K562 (cell line): ENCODE results near the gene ALG6. TPM values are rescaled to one million over a fixed set of nuclear protein-coding genes. Genes with fewer than 3 reads are reported as not detected.

Experiments
- ATAC-seq: fragments of 200-7000 bp; cut with Tn5 transposase; 3 replicates; pipeline ENCODE4 v1.9.1; 2020; ENCODE audit warnings: moderate library complexity
- BruUV-seq: library from RNA; stranded (reverse); fragments of 400-500 nt; replicated peaks from 2 replicates; lab custom pipeline; 2021; lab: Mats Ljungman, UMichigan
- CTCF ChIA-PET: fragments of 300-600 bp; formaldehyde crosslinking; extraction: SDS; loops from one replicate; lab custom pipeline; 2021; ENCODE audit warnings: low intra/inter-chr PET ratio; lab: Yijun Ruan, JAX
- POLR2A ChIA-PET: fragments of 300-600, 350-650 bp; sonication (Branson Sonifier 250); formaldehyde crosslinking; extraction: SDS; loops from one replicate; lab custom pipeline; 2021; ENCODE audit warnings: antibody characterized with exemption, inconsistent platforms; lab: Yijun Ruan, JAX
- DNase-seq, 4 experiments: peaks; one replicate each; pipeline versions ENCODE4 v3.0.0 to v3.0.0-alpha.2; 2011 to 2018; ENCODE audit warnings: low spot score in 3 of 4, mixed read lengths in 3 of 4; ENCODE audit errors: extremely low read depth in 1 of 4
- FAIRE-seq: peaks from 2 replicates; lab custom pipeline; 2011; peaks lifted over from hg19 to GRCh38; lab: Jason Lieb, UNC
- H2AFZ ChIP-seq: 2 replicates; pipeline ENCODE4 v1.6.0; 2011; ENCODE audit warnings: low read depth, low read length, control low read depth, inconsistent platforms
- H3K27ac ChIP-seq: fragments of 200-600 bp; 3 replicates; pipeline ENCODE4 v1.8.0; 2011; ENCODE audit warnings: low read depth, mild to moderate bottlenecking, control low read depth, inconsistent platforms, low read length, moderate library complexity, mixed read lengths; ENCODE audit errors: extremely low read depth
- H3K27me3 ChIP-seq, 2 experiments: fragments of 300-600 bp in 1 of 2; 2 replicates in 1 of 2; 3 replicates in 1 of 2; pipeline versions ENCODE4 v1.6.0 to v1.8.0; 2011; ENCODE audit warnings: inconsistent platforms in 2 of 2, low read length in 2 of 2, mild to moderate bottlenecking in 1 of 2, mixed read lengths in 1 of 2, moderate library complexity in 1 of 2; ENCODE audit not compliant: control insufficient read depth in 2 of 2, insufficient read depth in 2 of 2
- H3K36me3 ChIP-seq: fragments of 300-600 bp; 3 replicates; pipeline ENCODE4 v1.8.0; 2011; ENCODE audit warnings: mild to moderate bottlenecking, low read length, inconsistent platforms; ENCODE audit not compliant: control insufficient read depth, insufficient read depth
- H3K4me1 ChIP-seq, 2 experiments: fragments of 200-600 bp in 1 of 2; replicated peaks in 1 of 2; 2 replicates in 1 of 2; 3 replicates in 1 of 2; pipeline versions ENCODE4 v1.5.1 to v1.8.0; 2011; ENCODE audit warnings: inconsistent platforms in 2 of 2, low read length in 2 of 2, mild to moderate bottlenecking in 1 of 2, mixed read lengths in 1 of 2, moderate library complexity in 1 of 2; ENCODE audit not compliant: control insufficient read depth in 2 of 2, insufficient read depth in 2 of 2
- H3K4me2 ChIP-seq: 2 replicates; pipeline ENCODE4 v1.6.1; 2011; ENCODE audit warnings: low read length, control low read depth, inconsistent platforms, mixed read lengths; ENCODE audit not compliant: insufficient read depth
- H3K4me3 ChIP-seq: fragments of 200-600 bp; sonication (generic), shearing (Covaris generic); 2 replicates; pipeline ENCODE4 v1.5.1; 2016; ENCODE audit warnings: control low read depth, inconsistent platforms
- H3K79me2 ChIP-seq: fragments of 200-600 bp; 3 replicates; pipeline ENCODE4 v1.8.0; 2011; ENCODE audit warnings: low read length, inconsistent platforms; ENCODE audit not compliant: control insufficient read depth, insufficient read depth
- H3K9ac ChIP-seq, 2 experiments: 2 replicates each; pipeline versions ENCODE4 v1.6.0 to v1.6.1; 2011; ENCODE audit warnings: low read depth in 2 of 2, low read length in 2 of 2, control low read depth in 1 of 2, inconsistent platforms in 1 of 2, mild to moderate bottlenecking in 1 of 2, mixed read lengths in 1 of 2; ENCODE audit not compliant: insufficient read depth in 1 of 2
- H3K9me1 ChIP-seq: one replicate; pipeline ENCODE4 v1.6.0; 2011; ENCODE audit warnings: inconsistent platforms, mild to moderate bottlenecking, low read length, moderate library complexity; ENCODE audit not compliant: control insufficient read depth, insufficient read depth
- H3K9me3 ChIP-seq: replicated peaks from 2 replicates; pipeline ENCODE4 v1.5.1; 2011; ENCODE audit warnings: low read depth, low read length, inconsistent platforms; ENCODE audit not compliant: control insufficient read depth, insufficient read depth
- H4K20me1 ChIP-seq: replicated peaks from 2 replicates; pipeline ENCODE4 v1.6.1; 2011; ENCODE audit warnings: low read length, inconsistent platforms, mixed read lengths; ENCODE audit not compliant: control insufficient read depth, insufficient read depth
- ARID2 ChIP-seq: fragments of 450-650 bp; IDR thresholded peaks from 2 replicates; pipeline ENCODE4 v1.6.1; 2017; ENCODE audit warnings: antibody characterized with exemption, mild to moderate bottlenecking
- CEBPB ChIP-seq: fragments of 450-650 bp; IDR thresholded peaks from 2 replicates; pipeline ENCODE4 v1.6.1; 2016; ENCODE audit warnings: missing genetic modification characterization, missing compliant biosample characterization
- CEBPG ChIP-seq, 3 experiments: fragments of 200-800 bp in 1 of 3; sonication (Bioruptor generic) in 1 of 3; sonication (generic) in 1 of 3; formaldehyde crosslinking in 1 of 3; IDR thresholded peaks in 2 of 3; conservative IDR thresholded peaks in 1 of 3; 2 replicates each; pipeline versions ENCODE4 v1.6.1 to v1.8.0; 2016 to 2022; ENCODE audit warnings: missing compliant biosample characterization in 2 of 3, missing genetic modification characterization in 2 of 3, mild to moderate bottlenecking in 1 of 3, missing genetic modification reagents in 1 of 3
- in situ Hi-C: fragments of 300-500 bp; cut with MboI; formaldehyde crosslinking; loops from 4 replicates; pipeline ENCODE4 v1.15.0; 2018; ENCODE audit warnings: inconsistent platforms, mixed read lengths
- intact Hi-C: fragments of 100-400 bp; cut with micrococcal nuclease; formaldehyde crosslinking; loops from 2 replicates; pipeline ENCODE4 v1.14.2; 2022
- polyA plus RNA-seq, 8 experiments: library from polyadenylated mRNA; depleted of rRNA in 4 of 8; stranded (reverse) in 5 of 8; unstranded in 3 of 8; fragments of >200 nt; fragmentation: Nextera tagmentation in 2 of 8; fragmentation: Illumina TruSeq in 1 of 8; extraction: Ambion mirVana in 2 of 8; extraction: Trizol in 1 of 8; gene quantifications; 2 replicates each; pipeline versions ENCODE4 v1.2.1 to v1.2.3, GENCODE V29; 2011 to 2014; ENCODE audit warnings: inconsistent platforms in 1 of 8, missing spikeins in 1 of 8
- total RNA-seq, 7 experiments: library from RNA; depleted of rRNA in 6 of 7; stranded (reverse); fragments of >200 nt in 6 of 7; fragmentation: Illumina TruSeq in 2 of 7; extraction: Trizol in 2 of 7; gene quantifications; 2 replicates each; pipeline versions ENCODE4 v1.2.1 to v1.2.3, GENCODE V29; 2011 to 2021; ENCODE audit warnings: low replicate concordance in 1 of 7
- TF ChIP-seq, protein P1 (sequence below): fragments of 450-650 bp; formaldehyde crosslinking; IDR thresholded peaks from 2 replicates; pipeline ENCODE4 v1.4.0; 2020; ENCODE audit warnings: mild to moderate bottlenecking
- TF ChIP-seq, protein P2 (sequence below): fragments of 450-650 bp; IDR thresholded peaks from 2 replicates; pipeline ENCODE4 v1.6.1; 2016; ENCODE audit warnings: mild to moderate bottlenecking
- TF ChIP-seq, protein P3 (sequence below): fragments of 450-650 bp; IDR thresholded peaks from 2 replicates; pipeline ENCODE4 v1.7.0; 2016; ENCODE audit warnings: borderline replicate concordance

ALG6 gene
- total and polyA plus RNA-seq, 9 of the 15 experiments (the other 6 are each of a cell fraction or from before 2014, with no cell fraction given) = 14.6 to 35.7 (median 23.3) TPM

DNA sequence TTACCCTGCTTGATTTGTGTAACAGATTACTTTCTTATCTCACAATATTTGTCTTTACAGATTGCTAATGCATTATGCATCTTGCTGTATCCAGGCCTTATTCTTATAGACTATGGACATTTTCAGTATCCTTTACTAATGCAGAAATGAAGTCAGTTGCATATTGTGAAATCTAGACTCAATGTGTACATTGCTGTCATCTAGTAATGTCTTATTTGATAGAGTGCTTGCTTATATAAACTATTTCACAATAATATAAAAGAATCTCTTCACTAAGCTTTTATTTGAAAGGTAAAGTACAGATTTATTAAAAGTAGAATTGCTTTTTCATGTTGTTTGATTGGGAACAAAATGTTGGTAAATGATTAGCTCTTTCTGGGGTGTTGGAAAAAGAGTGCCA, 39.6 kb downstream of the ALG6 start:
- peaks cover 2% of the 10 kb centered on the region; the same call in 2 of the 3 replicates for H3K36me3 ChIP-seq
- H3K9me3 ChIP-seq = no peaks in the 10 kb centered on the region
- no peak for DNase-seq
- no peaks in the 10 kb centered on the region for H3K9me1 ChIP-seq
- no peaks in the 10 kb centered on the region; a peak in 1 of 5 replicates for H3K4me1 ChIP-seq
- ChIA-PET CTCF (no interaction called here), POLR2A (no interaction called here)
- TF ChIP-seq CEBPG (CRISPR knock-in tag; IDR thresholded peaks at IDR 0.05) (no peak), CEBPG (tag; conservative IDR thresholded peaks at IDR 0.05 in 1 of 2, IDR thresholded peaks at IDR 0.05 in 1 of 2) (peak in 1 of 2 experiments; percentile 77; a peak in 2 of 4 replicates), ARID2 (no peak), CEBPB (peak; percentile 84)
- TF ChIP-seq, protein P1, sequence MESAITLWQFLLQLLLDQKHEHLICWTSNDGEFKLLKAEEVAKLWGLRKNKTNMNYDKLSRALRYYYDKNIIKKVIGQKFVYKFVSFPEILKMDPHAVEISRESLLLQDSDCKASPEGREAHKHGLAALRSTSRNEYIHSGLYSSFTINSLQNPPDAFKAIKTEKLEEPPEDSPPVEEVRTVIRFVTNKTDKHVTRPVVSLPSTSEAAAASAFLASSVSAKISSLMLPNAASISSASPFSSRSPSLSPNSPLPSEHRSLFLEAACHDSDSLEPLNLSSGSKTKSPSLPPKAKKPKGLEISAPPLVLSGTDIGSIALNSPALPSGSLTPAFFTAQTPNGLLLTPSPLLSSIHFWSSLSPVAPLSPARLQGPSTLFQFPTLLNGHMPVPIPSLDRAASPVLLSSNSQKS (CRISPR knock-in tag) = no peak
- TF ChIP-seq, protein P2, sequence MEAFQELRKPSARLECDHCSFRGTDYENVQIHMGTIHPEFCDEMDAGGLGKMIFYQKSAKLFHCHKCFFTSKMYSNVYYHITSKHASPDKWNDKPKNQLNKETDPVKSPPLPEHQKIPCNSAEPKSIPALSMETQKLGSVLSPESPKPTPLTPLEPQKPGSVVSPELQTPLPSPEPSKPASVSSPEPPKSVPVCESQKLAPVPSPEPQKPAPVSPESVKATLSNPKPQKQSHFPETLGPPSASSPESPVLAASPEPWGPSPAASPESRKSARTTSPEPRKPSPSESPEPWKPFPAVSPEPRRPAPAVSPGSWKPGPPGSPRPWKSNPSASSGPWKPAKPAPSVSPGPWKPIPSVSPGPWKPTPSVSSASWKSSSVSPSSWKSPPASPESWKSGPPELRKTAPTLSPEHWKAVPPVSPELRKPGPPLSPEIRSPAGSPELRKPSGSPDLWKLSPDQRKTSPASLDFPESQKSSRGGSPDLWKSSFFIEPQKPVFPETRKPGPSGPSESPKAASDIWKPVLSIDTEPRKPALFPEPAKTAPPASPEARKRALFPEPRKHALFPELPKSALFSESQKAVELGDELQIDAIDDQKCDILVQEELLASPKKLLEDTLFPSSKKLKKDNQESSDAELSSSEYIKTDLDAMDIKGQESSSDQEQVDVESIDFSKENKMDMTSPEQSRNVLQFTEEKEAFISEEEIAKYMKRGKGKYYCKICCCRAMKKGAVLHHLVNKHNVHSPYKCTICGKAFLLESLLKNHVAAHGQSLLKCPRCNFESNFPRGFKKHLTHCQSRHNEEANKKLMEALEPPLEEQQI = no peak
- TF ChIP-seq, protein P3, sequence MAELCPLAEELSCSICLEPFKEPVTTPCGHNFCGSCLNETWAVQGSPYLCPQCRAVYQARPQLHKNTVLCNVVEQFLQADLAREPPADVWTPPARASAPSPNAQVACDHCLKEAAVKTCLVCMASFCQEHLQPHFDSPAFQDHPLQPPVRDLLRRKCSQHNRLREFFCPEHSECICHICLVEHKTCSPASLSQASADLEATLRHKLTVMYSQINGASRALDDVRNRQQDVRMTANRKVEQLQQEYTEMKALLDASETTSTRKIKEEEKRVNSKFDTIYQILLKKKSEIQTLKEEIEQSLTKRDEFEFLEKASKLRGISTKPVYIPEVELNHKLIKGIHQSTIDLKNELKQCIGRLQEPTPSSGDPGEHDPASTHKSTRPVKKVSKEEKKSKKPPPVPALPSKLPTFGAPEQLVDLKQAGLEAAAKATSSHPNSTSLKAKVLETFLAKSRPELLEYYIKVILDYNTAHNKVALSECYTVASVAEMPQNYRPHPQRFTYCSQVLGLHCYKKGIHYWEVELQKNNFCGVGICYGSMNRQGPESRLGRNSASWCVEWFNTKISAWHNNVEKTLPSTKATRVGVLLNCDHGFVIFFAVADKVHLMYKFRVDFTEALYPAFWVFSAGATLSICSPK = no peak
- BruUV-seq = no TSS peak
- in situ Hi-C loops (no loop called here), intact Hi-C loops (no loop called here)
- no peak for ATAC-seq
- H3K27me3 ChIP-seq = no peaks in the 10 kb centered on the region
- H3K79me2 ChIP-seq = no peaks in the 10 kb centered on the region
- no peak overlapping the region for H3K4me3 ChIP-seq
- no peak overlapping the region for H3K27ac ChIP-seq
- H2AFZ ChIP-seq = no peak overlapping the region
- H3K4me2 ChIP-seq = no peak overlapping the region
- no peak overlapping the region for H3K9ac ChIP-seq
- no peak for FAIRE-seq
- no peaks in the 10 kb centered on the region for H4K20me1 ChIP-seq
